GM23338 (cell line): Measurements from ENCODE around the gene PLD1. TPM values are rescaled to one million over a fixed set of nuclear protein-coding genes. Genes with fewer than 3 reads are reported as not detected.
A peak's percentile ranks its signal among the peaks of the same experiment; 100 is the strongest.

Experiments used
- ATAC-seq: fragments of 200-7000 bp; cut with Tn5 transposase; 3 replicates; pipeline ENCODE4 v1.9.1; 2020
- DNase-seq: peaks from one replicate; pipeline ENCODE4 v3.0.0-alpha.2; 2015; ENCODE audit warnings: low spot score
- H2AFZ ChIP-seq: fragments of 200-600 bp; sonication (generic); 2 replicates; pipeline ENCODE4 v1.8.0; 2016; ENCODE audit warnings: antibody characterized with exemption, mild to moderate bottlenecking, moderate library complexity
- H3F3A ChIP-seq: fragments of 200-600 bp; sonication (generic); replicated peaks from 2 replicates; pipeline ENCODE4 v1.8.0; 2017; ENCODE audit warnings: antibody characterized with exemption, mixed run types, low read depth
- H3K27ac ChIP-seq: fragments of 200-600 bp; sonication (generic); 2 replicates; pipeline ENCODE4 v1.6.1; 2016; ENCODE audit warnings: low read depth
- H3K27me3 ChIP-seq: fragments of 200-600 bp; sonication (generic); 2 replicates; pipeline ENCODE4 v1.8.0; 2016; ENCODE audit warnings: mild to moderate bottlenecking, mixed run types, moderate library complexity; ENCODE audit not compliant: insufficient read depth
- H3K36me3 ChIP-seq: fragments of 200-600 bp; sonication (generic); 2 replicates; pipeline ENCODE4 v1.8.0; 2016; ENCODE audit warnings: mild to moderate bottlenecking; ENCODE audit not compliant: insufficient read depth
- H3K4me1 ChIP-seq: fragments of 200-600 bp; sonication (generic); 2 replicates; pipeline ENCODE4 v1.8.0; 2016; ENCODE audit warnings: mild to moderate bottlenecking, moderate library complexity; ENCODE audit not compliant: insufficient read depth
- H3K4me2 ChIP-seq: fragments of 200-600 bp; sonication (generic); 2 replicates; pipeline ENCODE4 v1.7.1; 2017; ENCODE audit warnings: mixed run types
- H3K4me3 ChIP-seq: fragments of 200-600 bp; sonication (generic); 2 replicates; pipeline ENCODE4 v1.6.1; 2016; ENCODE audit warnings: mixed run types
- H3K79me2 ChIP-seq: fragments of 200-600 bp; sonication (generic); replicated peaks from 2 replicates; pipeline ENCODE4 v1.8.0; 2017; ENCODE audit warnings: mild to moderate bottlenecking; ENCODE audit not compliant: insufficient read depth
- H3K9me2 ChIP-seq: fragments of 200-600 bp; sonication (generic); 2 replicates; pipeline ENCODE4 v1.8.0; 2017; ENCODE audit not compliant: insufficient read depth
- H4K20me1 ChIP-seq: fragments of 200-600 bp; sonication (generic); replicated peaks from 2 replicates; pipeline ENCODE4 v1.8.0; 2017; ENCODE audit warnings: mild to moderate bottlenecking; ENCODE audit not compliant: insufficient read depth
- H3K27ac Mint-ChIP-seq: 2 replicates; pipeline ENCODE4 v1.8.0; 2020; ENCODE audit warnings: inconsistent platforms, mild to moderate bottlenecking, moderate library complexity, mixed read lengths
- H3K27me3 Mint-ChIP-seq: 3 replicates; pipeline ENCODE4 v1.8.0; 2022; ENCODE audit warnings: low read depth, mild to moderate bottlenecking, moderate library complexity, mixed read lengths, inconsistent platforms; ENCODE audit not compliant: insufficient read depth, poor library complexity
- H3K36me3 Mint-ChIP-seq: 3 replicates; pipeline ENCODE4 v1.8.0; 2021; ENCODE audit warnings: low read depth, mild to moderate bottlenecking, inconsistent platforms, moderate library complexity, mixed read lengths
- H3K4me1 Mint-ChIP-seq: 3 replicates; pipeline ENCODE4 v1.8.0; 2020; ENCODE audit warnings: mild to moderate bottlenecking, inconsistent platforms, mixed read lengths
- H3K4me3 Mint-ChIP-seq: 3 replicates; pipeline ENCODE4 v1.8.0; 2021; ENCODE audit warnings: moderate library complexity, mild to moderate bottlenecking, inconsistent platforms, mixed read lengths
- H3K9me3 Mint-ChIP-seq: 3 replicates; pipeline ENCODE4 v1.8.0; 2020; ENCODE audit warnings: moderate library complexity, mild to moderate bottlenecking, inconsistent platforms, mixed read lengths
- EZH2 ChIP-seq: fragments of 200-600 bp; sonication (generic); IDR thresholded peaks from one replicate; pipeline ENCODE4 v1.8.0; 2017; ENCODE audit warnings: antibody characterized with exemption, mild to moderate bottlenecking, low read depth; ENCODE audit not compliant: unreplicated experiment
- NANOG ChIP-seq: IDR thresholded peaks from 2 replicates; pipeline ENCODE4 v1.6.1; 2016; ENCODE audit warnings: antibody characterized with exemption, borderline replicate concordance
- POLR2AphosphoS5 ChIP-seq: IDR thresholded peaks from 2 replicates; pipeline ENCODE4 v1.6.1; 2016; ENCODE audit warnings: antibody characterized with exemption, low read depth
- REST ChIP-seq: IDR thresholded peaks from one replicate; pipeline ENCODE4 v1.6.1; 2018; ENCODE audit warnings: antibody characterized with exemption; ENCODE audit not compliant: unreplicated experiment
- STAT1 ChIP-seq: IDR thresholded peaks from one replicate; pipeline ENCODE4 v1.6.1; 2016; ENCODE audit warnings: antibody characterized with exemption; ENCODE audit not compliant: unreplicated experiment
- ZNF114 ChIP-seq: fragments of 250-450 bp; sonication (Bioruptor Pico); IDR thresholded peaks from 2 replicates; pipeline ENCODE4 v1.5.0; 2020; ENCODE audit warnings: mild to moderate bottlenecking, moderate library complexity
- ZNF331 ChIP-seq: fragments of 250-450 bp; sonication (Bioruptor Pico); IDR thresholded peaks from 2 replicates; pipeline ENCODE4 v1.5.0; 2020; ENCODE audit warnings: low read depth, mild to moderate bottlenecking, moderate library complexity
- ZNF462 ChIP-seq: fragments of 250-450 bp; sonication (Bioruptor Pico); IDR thresholded peaks from 2 replicates; pipeline ENCODE4 v1.5.0; 2020; ENCODE audit warnings: mild to moderate bottlenecking, moderate library complexity
- polyA plus RNA-seq: library from polyadenylated mRNA; unstranded; fragments of >200 nt; fragmentation: Nextera tagmentation; extraction: Ambion mirVana; gene quantifications from 2 replicates; pipeline ENCODE4 v1.2.1, GENCODE V29; 2016
- total RNA-seq: library from RNA; depleted of rRNA; stranded (reverse); fragments of >200 nt; shearing (Covaris generic); gene quantifications from 2 replicates; pipeline ENCODE4 v1.2.3, GENCODE V29; 2014

The PLD1 gene
- total and polyA plus RNA-seq, 2 experiments from 2014 or later = 1.4 to 2.2 TPM

GRCh38 chr3:171748064-171748924 is 62.0 kb downstream of the PLD1 start:
- DNase-seq = peak; percentile 30
- H3K4me3 Mint-ChIP-seq = no peak overlapping the region

More at GRCh38 chr3:171748064-171748924, 62.0 kb downstream of the PLD1 start:
- Histone ChIP-seq H3K36me3 (no peaks in the 10 kb centered on the region), H3K4me3 (no peak overlapping the region), H3K27ac (no peak overlapping the region), H3K27me3 (no peaks in the 10 kb centered on the region), H3K4me2 (no peak overlapping the region; the same call in 1 of the 2 replicates), H3K4me1 (peaks cover 14% of the 10 kb centered on the region; the same call in 1 of the 2 replicates), H2AFZ (no peak overlapping the region), H3K79me2 (no peaks in the 10 kb centered on the region), H3F3A (no peaks in the 10 kb centered on the region), H4K20me1 (no peaks in the 10 kb centered on the region), H3K9me2 (no peaks in the 10 kb centered on the region)
- peaks cover 17% of the 10 kb centered on the region for H3K36me3 Mint-ChIP-seq
- no peak for ATAC-seq
- H3K27ac Mint-ChIP-seq = peak overlapping the region; percentile 62
- H3K4me1 Mint-ChIP-seq = peaks cover 30% of the 10 kb centered on the region
- H3K9me3 Mint-ChIP-seq = peaks cover 26% of the 10 kb centered on the region
- H3K27me3 Mint-ChIP-seq = peaks cover 2% of the 10 kb centered on the region
- TF ChIP-seq REST = no peak
- no peak for TF ChIP-seq ZNF462 (CRISPR knock-in tag)
- TF ChIP-seq STAT1 = no peak
- no peak for TF ChIP-seq NANOG
- TF ChIP-seq ZNF331 (CRISPR knock-in tag) = no peak
- TF ChIP-seq EZH2 = no peak
- TF ChIP-seq POLR2AphosphoS5 = no peak
- no peak for TF ChIP-seq ZNF114 (CRISPR knock-in tag)
